Fibroblast of mammary gland (primary cell): ENCODE measurements around the gene IGSF21.

ENCODE experiments used
- DNase-seq: peaks from one replicate; pipeline ENCODE4 v3.0.0-alpha.2; 2010; ENCODE audit warnings: low read depth
- H3K4me3 ChIP-seq: 2 replicates; pipeline ENCODE4 v1.5.1; 2011; ENCODE audit warnings: low read depth, mild to moderate bottlenecking, low read length, moderate library complexity; ENCODE audit not compliant: control insufficient read depth
- TF ChIP-seq, protein P1 (sequence below): conservative IDR thresholded peaks from 2 replicates; pipeline ENCODE4 v1.5.1; 2011; ENCODE audit warnings: low read depth, low read length, inconsistent platforms; ENCODE audit not compliant: control insufficient read depth, insufficient read depth

IGSF21 gene

DNA sequence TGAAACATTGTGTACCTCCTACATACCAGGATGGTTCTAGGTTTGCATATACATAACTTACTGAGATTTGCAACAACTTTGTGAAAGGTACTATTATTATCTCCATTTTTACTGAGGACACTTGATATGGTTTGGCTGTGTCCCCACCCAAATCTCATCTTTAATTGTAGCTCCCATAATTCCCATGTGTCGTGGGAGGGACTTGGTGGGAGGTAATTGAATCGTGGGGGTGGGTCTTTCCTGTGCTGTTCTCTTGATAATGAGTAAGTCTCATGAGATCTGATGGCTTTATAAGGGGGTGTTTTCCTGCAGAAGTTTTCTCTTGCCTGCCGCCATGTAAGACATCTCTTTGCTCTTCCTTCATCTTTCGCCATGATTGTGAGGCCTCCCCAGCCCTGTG is 40.1 kb downstream of the IGSF21 start:
- no peak overlapping the region for H3K4me3 ChIP-seq
- TF ChIP-seq, protein P1, sequence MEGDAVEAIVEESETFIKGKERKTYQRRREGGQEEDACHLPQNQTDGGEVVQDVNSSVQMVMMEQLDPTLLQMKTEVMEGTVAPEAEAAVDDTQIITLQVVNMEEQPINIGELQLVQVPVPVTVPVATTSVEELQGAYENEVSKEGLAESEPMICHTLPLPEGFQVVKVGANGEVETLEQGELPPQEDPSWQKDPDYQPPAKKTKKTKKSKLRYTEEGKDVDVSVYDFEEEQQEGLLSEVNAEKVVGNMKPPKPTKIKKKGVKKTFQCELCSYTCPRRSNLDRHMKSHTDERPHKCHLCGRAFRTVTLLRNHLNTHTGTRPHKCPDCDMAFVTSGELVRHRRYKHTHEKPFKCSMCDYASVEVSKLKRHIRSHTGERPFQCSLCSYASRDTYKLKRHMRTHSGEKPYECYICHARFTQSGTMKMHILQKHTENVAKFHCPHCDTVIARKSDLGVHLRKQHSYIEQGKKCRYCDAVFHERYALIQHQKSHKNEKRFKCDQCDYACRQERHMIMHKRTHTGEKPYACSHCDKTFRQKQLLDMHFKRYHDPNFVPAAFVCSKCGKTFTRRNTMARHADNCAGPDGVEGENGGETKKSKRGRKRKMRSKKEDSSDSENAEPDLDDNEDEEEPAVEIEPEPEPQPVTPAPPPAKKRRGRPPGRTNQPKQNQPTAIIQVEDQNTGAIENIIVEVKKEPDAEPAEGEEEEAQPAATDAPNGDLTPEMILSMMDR = no peak
- DNase-seq = no peak

DNA sequence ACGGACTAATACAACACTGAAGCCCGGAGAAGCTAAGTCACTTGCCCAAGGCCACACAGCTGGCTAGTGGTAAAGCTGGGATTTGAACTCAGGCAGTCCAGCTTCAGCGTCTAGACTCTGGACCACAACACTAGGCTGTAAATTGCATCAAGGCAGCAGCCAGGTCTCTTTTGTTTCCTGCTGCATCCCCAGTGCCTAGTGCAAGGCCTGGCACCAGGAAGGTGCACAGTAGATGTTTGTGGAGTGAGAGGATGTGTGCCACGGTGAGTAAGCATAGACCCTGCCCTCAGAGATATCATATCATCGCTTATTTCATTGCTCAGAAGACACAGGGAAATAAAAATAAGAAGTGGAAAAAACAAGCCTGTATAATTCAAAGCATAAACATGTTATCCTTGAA is 40.9 kb downstream of the IGSF21 start:
- H3K4me3 ChIP-seq = no peak overlapping the region
- TF ChIP-seq, protein P1 = no peak
- DNase-seq = no peak

DNA sequence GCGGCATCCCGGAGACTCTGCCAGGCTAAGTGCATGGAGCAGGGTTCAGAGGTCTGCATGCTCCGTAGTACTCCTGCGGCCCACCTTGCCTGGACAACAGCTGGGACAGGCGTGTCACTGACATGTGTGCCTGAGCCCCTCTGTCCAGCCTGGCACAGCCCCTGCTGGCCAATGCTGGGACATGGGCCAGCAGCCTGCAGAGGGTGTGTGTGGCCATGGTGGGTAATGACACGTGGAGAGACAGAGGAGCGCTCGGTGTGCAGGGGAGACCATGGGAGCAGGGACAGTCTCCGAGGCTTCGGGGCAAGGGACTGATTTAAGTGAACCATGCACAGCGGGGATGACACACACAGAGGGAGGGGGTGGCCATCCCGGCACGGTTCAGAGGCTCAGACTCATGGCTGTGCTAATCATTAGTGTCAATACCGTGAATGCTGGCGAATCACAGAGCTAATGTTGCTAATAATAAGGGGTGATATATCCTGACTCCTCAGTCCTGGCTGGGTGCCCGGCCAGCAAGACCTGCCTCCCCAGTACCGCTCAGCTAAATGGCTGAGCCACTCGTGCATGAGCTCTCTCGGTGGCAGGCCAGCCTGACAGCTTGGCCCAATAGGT is 41.5 kb downstream of the IGSF21 start:
- H3K4me3 ChIP-seq = no peak overlapping the region
- no peak for DNase-seq
- TF ChIP-seq, protein P1 = no peak

DNA sequence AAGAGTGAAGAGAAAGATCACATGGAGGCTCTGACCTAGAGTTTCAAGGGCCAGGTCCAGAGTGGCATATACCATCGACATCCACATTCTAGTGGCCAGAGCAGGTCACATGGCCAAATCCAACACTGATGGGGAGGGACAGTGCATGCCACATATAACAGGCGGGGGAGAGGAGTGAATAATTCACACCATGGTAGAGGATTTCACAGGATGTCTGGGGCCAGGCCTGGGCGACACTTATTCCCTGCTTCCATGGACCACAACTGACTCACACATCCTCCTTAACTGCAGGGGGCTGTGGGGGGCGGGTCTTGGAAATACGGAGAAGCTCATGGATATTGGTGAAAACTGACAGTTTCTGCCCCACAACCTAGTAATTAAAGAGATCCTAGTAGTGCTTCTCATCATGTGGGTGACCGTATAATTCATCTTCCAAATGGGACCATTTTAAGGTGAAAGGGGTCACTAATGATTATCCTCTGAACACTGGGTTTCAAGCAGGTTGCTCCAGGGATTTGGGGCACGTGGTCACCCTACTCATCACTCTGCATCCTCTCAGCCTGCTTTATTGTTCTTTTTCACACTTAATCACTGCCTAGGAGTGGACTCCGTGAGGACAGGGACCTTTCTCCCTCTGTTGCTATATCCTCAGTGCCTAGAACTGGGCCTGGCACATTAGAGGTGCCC is 44.0 kb downstream of the IGSF21 start:
- TF ChIP-seq, protein P1 = no peak
- DNase-seq = no peak
- no peak overlapping the region for H3K4me3 ChIP-seq

DNA sequence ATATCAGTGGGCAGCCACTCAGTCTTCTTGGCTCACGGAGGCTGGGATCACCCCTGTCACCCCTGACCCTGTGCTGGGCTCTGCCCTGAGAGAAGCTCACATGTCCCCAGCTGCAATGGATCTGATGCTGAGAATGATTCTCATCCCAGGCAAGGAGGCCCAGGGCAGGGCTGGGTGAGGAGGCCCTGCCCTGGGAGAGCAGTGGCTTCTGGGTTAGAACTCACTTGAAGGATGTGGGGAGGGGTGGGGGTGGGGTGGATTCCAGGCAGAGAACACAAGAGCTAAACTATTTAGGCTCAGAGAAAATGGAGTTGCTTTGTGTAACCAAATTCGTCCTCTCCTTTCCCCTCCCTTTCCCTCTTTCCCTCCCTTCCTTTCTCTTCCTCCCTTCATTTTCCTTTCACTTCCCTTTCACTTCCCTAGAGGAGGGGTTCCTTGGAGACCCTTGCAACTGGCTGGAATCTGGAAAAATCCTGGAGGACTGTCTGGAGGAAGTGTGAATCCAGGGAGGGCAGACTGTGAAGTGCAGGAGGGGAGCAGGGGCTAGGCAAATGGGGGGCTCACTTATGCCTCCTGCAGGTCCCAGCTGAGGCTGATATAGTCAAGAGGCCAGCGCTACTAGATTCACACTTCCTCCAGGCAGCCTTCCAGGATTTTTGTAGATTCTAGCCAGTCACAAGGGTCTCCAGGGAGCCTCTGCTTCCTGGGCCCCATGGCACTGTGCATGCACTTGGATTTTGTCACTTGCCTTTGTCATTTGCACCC is 47.0 kb downstream of the IGSF21 start:
- H3K4me3 ChIP-seq = no peak overlapping the region
- TF ChIP-seq, protein P1 = no peak
- DNase-seq = no peak

DNA sequence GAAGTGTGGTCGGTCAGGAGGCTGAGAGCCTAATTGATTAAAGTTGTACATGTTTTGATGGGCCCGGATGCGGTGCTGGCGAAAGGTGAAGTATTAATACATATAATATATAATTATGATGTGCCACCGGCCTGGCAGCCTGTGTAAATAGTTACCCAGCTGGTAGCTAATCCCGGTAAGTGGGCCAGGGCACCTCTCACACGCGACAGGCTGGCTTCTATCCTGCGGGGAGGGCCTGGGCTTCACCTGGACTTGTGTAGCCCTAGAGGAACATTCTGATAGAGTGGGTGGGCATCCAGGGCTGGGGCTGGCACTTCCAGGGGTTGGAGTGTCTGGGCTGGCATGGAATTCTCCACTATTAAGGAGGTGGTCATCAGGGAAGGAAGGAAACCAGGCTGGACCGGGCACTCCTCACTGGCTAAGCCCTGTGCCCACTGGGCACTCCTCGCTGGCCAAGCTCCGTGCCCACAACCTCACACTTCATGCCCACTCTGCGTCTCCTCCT is 48.3 kb downstream of the IGSF21 start:
- DNase-seq = no peak
- TF ChIP-seq, protein P1 = no peak
- H3K4me3 ChIP-seq = no peak overlapping the region
